Prostate gland (tissue), 2 donors: ENCODE data around the gene GSTM3. TPM values are rescaled to one million over a fixed set of nuclear protein-coding genes. Genes with fewer than 3 reads are reported as not detected.

Experiments
- DNase-seq: peaks from one replicate; pipeline ENCODE4 v3.0.0-alpha.2; 2019; ENCODE audit warnings: low spot score
- H3K27ac ChIP-seq, 2 donors: fragments of 200-600 bp; sonication (generic); 2 replicates each; pipeline ENCODE4 v1.5.1; 2017 to 2019
- H3K27me3 ChIP-seq: fragments of 200-600 bp; sonication (generic); replicated peaks from 2 replicates; pipeline ENCODE4 v1.5.1; 2019; ENCODE audit not compliant: insufficient read depth
- H3K36me3 ChIP-seq, 2 donors: fragments of 200-600 bp; sonication (generic); 1 replicate in 1 of 2; 2 replicates in 1 of 2; pipeline versions ENCODE4 v1.5.1 to v1.8.1; 2017 to 2019
- H3K4me1 ChIP-seq: fragments of 200-600 bp; sonication (generic); replicated peaks from 2 replicates; pipeline ENCODE4 v1.5.1; 2019
- H3K4me3 ChIP-seq, 2 donors: fragments of 200-600 bp; sonication (generic); 2 replicates each; pipeline ENCODE4 v1.5.1; 2017 to 2019
- H3K9me3 ChIP-seq: fragments of 200-600 bp; sonication (generic); 2 replicates; pipeline ENCODE4 v1.5.1; 2017
- POLR2A ChIP-seq: fragments of 450-650 bp; IDR thresholded peaks from one replicate; pipeline ENCODE4 v1.6.1; 2016; ENCODE audit warnings: antibody characterized with exemption, mild to moderate bottlenecking
- POLR2AphosphoS5 ChIP-seq: sonication (generic); formaldehyde crosslinking; IDR thresholded peaks from one replicate; pipeline ENCODE4 v1.6.1; 2017; ENCODE audit warnings: antibody characterized with exemption
- WGBS: methylation state at CpG from one replicate; pipeline ENCODE4 v1.1.5; 2018; 5-methylcytosine and 5-hydroxymethylcytosine counted together
- intact Hi-C: fragments of 100-400 bp; cut with DNase I; formaldehyde crosslinking; loops from one replicate; pipeline ENCODE4 v1.14.2; 2022
- total RNA-seq, 2 donors: library from RNA; depleted of rRNA; stranded (reverse); fragments of >200 nt; gene quantifications; one replicate each; pipeline ENCODE4 v1.1.0, GENCODE V29; 2016
- TF ChIP-seq, protein P1 (sequence below), 4 experiments: fragments of 200-600 bp in 2 of 4; fragments of 450-650 bp in 2 of 4; sonication (generic) in 2 of 4; IDR thresholded peaks; 1 replicate in 3 of 4; 2 replicates in 1 of 4; pipeline ENCODE4 v1.5.1; 2016 to 2019; ENCODE audit warnings: antibody characterized with exemption in 4 of 4, mild to moderate bottlenecking in 2 of 4, moderate library complexity in 2 of 4

GSTM3 gene
- total RNA-seq, 2 donors from 2014 or later, result 103 to 383 TPM

DNA sequence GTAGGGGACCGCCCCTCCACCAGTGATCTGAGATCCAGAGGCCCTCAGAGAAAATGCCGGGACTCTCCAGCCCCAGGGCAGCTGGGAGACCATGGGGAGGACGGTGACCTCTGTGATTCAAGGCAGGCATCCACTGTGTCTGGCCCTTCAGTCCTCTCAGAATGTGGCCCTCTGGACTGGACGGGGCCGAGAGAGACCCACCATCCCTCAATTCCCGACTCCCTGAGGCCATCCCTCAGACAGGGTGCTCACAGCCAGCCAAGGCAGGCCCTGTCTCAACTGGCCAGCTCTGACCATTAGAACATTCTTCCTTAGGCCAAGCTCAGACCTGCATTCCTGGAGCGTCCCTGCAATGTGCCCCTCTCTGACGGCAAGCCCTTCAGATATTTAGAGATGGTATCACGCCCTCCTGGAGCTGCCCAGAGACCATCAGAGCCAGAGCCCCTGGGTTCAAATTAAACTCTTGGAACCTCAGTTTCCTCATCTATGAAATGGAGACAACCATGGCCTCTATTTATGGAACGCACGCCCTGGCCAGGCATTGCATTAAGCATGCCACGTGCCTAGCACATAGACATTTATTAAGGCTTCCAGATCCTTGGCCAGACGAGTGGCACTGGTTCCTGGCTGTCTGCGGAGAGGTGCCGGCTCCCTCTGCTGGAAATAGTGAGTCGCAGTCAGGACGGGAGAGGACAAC, 32.5 kb upstream of the GSTM3 start:
- Histone ChIP-seq H3K4me1 (no peaks in the 10 kb centered on the region), H3K36me3 (no peaks in the 10 kb centered on the region), H3K27ac (no peak overlapping the region), H3K4me3 (no peak overlapping the region), H3K27me3 (no peaks in the 10 kb centered on the region), H3K9me3 (no peaks in the 10 kb centered on the region)
- peak; percentile 89 for DNase-seq
- WGBS, result 34% methylated on average over 15 of the region's 17 CpGs
- intact Hi-C loops, result loop anchor here (5.0 kb wide), 2 partner anchors 106 to 131 kb away; partner anchors contain the start of gene GSTM2
- TF ChIP-seq POLR2AphosphoS5, result peak; percentile 78
- no peak for TF ChIP-seq POLR2A
- TF ChIP-seq, protein P1, sequence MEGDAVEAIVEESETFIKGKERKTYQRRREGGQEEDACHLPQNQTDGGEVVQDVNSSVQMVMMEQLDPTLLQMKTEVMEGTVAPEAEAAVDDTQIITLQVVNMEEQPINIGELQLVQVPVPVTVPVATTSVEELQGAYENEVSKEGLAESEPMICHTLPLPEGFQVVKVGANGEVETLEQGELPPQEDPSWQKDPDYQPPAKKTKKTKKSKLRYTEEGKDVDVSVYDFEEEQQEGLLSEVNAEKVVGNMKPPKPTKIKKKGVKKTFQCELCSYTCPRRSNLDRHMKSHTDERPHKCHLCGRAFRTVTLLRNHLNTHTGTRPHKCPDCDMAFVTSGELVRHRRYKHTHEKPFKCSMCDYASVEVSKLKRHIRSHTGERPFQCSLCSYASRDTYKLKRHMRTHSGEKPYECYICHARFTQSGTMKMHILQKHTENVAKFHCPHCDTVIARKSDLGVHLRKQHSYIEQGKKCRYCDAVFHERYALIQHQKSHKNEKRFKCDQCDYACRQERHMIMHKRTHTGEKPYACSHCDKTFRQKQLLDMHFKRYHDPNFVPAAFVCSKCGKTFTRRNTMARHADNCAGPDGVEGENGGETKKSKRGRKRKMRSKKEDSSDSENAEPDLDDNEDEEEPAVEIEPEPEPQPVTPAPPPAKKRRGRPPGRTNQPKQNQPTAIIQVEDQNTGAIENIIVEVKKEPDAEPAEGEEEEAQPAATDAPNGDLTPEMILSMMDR (IDR thresholded peaks at IDR 0.05), result peak; percentile 68 to 98 (median 94)

DNA sequence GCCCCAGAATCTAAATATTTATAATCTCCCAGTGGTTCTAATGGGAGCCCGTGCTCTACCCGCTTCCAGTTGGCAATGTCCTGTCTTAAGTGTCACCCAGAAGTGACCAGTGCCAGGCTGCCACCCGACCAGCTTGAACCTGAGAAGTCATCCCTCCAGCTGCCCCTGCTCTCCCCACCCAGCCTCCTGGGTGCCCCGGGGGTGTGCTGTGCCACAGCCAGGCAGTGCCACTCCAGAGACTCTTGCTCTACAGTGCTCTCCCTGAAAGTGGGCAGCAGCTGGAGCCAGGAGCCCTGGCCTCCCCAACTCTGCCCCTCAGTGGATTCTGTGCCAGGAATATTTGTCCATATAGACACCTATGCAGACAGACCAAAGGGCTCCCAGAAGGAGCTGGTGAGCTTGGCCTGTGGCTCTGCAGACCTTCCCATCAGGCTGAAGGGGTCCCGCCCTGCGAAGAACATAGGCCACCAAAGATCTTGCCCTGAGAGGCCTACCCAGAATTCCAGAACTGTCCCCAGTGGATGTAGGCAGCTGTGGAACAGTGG, 31.9 kb upstream of the GSTM3 start:
- H3K9me3 ChIP-seq, result no peaks in the 10 kb centered on the region
- WGBS, result 93% methylated on average over 6 of the region's 6 CpGs
- intact Hi-C loops, result loop anchor here (5.0 kb wide), 2 partner anchors 105 to 130 kb away; partner anchors contain the start of gene GSTM2
- DNase-seq, result no peak
- H3K27ac ChIP-seq, result no peak overlapping the region
- TF ChIP-seq POLR2AphosphoS5 (no peak), POLR2A (no peak)
- TF ChIP-seq, protein P1 (IDR thresholded peaks at IDR 0.05), result no peak
- H3K27me3 ChIP-seq, result no peaks in the 10 kb centered on the region
- H3K4me1 ChIP-seq, result no peaks in the 10 kb centered on the region
- no peak overlapping the region for H3K4me3 ChIP-seq
- no peaks in the 10 kb centered on the region for H3K36me3 ChIP-seq

DNA sequence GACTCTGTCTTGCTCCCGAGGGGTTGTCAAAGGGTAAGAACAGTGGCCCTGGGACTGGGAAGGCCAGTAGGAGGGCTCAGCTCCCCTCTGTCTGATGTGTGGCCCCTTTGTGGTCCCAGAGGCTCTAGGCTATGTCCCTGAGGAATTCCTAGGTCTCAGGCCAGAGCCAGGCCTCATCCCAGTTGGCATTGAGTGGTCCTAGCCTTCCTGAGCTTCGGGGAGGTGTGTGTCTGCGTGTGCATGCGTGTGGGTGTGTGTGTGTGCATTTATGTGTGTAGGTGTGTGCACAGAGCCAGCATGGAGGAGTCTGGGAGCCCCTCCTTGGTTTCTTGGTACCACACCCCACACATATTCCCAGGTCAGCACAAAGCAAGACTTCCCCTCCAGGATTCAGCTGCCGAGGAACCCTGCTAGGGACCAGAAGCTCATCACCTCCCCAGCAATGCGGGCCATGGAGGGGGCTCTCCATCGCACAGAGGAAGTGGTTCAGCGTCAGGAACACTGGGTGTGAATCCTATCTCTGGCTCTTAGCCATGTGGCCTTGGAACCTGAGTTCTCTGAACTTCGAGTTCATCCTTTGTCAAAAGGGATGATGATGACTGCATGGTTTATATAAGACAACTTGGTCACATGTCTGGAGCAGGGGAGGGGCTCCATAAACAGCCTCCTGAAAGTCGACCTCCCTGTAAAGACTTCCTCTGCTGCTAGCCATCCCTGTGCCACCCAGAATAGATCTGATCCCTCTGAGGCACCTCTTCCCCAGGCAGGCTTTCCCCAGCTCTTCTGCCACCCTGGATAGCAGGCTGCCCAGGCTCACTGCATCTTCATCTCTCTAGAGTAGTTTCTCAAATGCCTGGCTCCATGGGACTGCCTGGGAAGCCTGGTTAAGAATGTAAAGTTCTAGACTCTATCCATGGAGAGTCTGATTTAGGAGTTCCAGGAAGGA, 31.1 kb upstream of the GSTM3 start:
- no peak for DNase-seq
- Histone ChIP-seq H3K36me3 (no peaks in the 10 kb centered on the region), H3K27ac (no peak overlapping the region), H3K4me1 (no peaks in the 10 kb centered on the region), H3K4me3 (no peak overlapping the region), H3K9me3 (no peaks in the 10 kb centered on the region), H3K27me3 (no peaks in the 10 kb centered on the region)
- TF ChIP-seq POLR2A, result no peak
- TF ChIP-seq POLR2AphosphoS5, result no peak
- TF ChIP-seq, protein P1 (IDR thresholded peaks at IDR 0.05), result no peak
- intact Hi-C loops, result loop anchor here (5.0 kb wide), 2 partner anchors 105 to 130 kb away; partner anchors contain the start of gene GSTM2
- WGBS, result 72% methylated on average over 10 of the region's 10 CpGs

DNA sequence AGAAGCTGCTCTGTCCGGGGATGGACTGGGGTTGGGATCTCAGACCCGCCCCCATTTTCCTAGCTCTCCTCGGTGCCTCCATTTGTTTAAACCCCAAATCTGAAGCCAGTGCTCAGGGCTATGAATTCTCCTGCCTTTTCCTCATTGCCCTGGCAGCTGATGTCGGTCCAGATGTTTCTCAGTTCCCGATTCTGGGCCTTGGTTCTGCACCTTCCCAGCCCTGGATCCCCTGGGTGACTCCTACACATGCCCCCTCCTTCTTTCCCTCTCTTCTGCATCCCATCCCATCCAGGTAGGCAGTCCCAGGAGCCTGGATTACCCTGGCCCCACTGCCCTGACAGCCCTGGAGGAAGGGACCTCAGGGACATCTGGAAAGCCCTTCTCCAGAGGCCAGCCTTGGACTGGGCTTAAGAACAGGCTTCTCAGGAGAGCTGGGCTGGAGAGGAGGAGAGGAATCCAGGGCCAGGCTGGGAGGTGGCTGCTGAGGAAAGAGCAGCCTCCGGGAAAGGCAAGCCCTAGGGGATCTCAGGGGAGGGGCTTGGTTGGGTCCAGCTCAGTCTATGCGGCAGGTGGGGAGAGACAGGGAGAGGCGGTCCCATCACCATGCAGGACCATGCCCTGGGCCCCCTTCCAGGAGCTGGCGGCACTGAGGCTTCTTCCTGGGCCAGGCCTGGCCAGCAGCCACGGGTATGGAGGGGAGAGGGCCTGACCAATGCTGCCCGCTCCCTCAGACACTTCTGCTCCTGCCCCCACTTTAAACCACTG, 29.7 kb upstream of the GSTM3 start:
- Histone ChIP-seq H3K36me3 (no peaks in the 10 kb centered on the region), H3K4me3 (no peak overlapping the region), H3K27me3 (no peaks in the 10 kb centered on the region), H3K27ac (no peak overlapping the region), H3K4me1 (no peaks in the 10 kb centered on the region), H3K9me3 (no peaks in the 10 kb centered on the region)
- 74% methylated on average over 11 of the region's 11 CpGs for WGBS
- intact Hi-C loops, result loop anchor here (5.0 kb wide), 2 partner anchors 103 to 128 kb away; partner anchors contain the start of gene GSTM2
- TF ChIP-seq POLR2AphosphoS5, result no peak
- TF ChIP-seq, protein P1 (IDR thresholded peaks at IDR 0.05), result no peak
- TF ChIP-seq POLR2A, result no peak
- DNase-seq, result no peak
